ENCODE measurements around the gene TRAK1.
"Not testable (repeated sequence)": the region's sequence is repeated elsewhere in the genome, so short reads cannot be mapped to it uniquely, and the experiment has no call there.

Gene TRAK1

GRCh38 chr3:42097566-42097946, 6.4 kb downstream of the TRAK1 start:
- no peak for DNase-seq (ENCODE audit: low read depth in 2 of 3, low spot score in 1 of 3)

- no peak for DNase-seq (ENCODE audit: low read depth in 2 of 3, low spot score in 1 of 3)
These were observed 7.0 kb downstream of the TRAK1 start for GRCh38 chr3:42098171-42098570.

GRCh38 chr3:42099020-42099765, 8.0 kb downstream of the TRAK1 start:
- no peak for DNase-seq (ENCODE audit: low read depth in 2 of 3, low spot score in 1 of 3)

GRCh38 chr3:42101048-42101447, 9.9 kb downstream of the TRAK1 start:
- DNase-seq (ENCODE audit: low read depth in 2 of 3, low spot score in 1 of 3): no peak

GRCh38 chr3:42101481-42101880, 10.3 kb downstream of the TRAK1 start:
- no peak for DNase-seq (ENCODE audit: low read depth in 2 of 3, low spot score in 1 of 3)

- no peak for DNase-seq (ENCODE audit: low read depth in 2 of 3, low spot score in 1 of 3)
These were observed 11.4 kb downstream of the TRAK1 start for GRCh38 chr3:42102571-42102970.

- not testable (repeated sequence) for DNase-seq (ENCODE audit: low read depth in 2 of 3, low spot score in 1 of 3)
These were observed 12.9 kb downstream of the TRAK1 start for GRCh38 chr3:42103921-42104665.

GRCh38 chr3:42105994-42106393, 14.8 kb downstream of the TRAK1 start:
- not testable (repeated sequence) for DNase-seq (ENCODE audit: low read depth in 2 of 3, low spot score in 1 of 3)

- DNase-seq (ENCODE audit: low read depth in 2 of 3, low spot score in 1 of 3): no peak
These were observed 15.5 kb downstream of the TRAK1 start for GRCh38 chr3:42106646-42107045.

- DNase-seq (ENCODE audit: low read depth in 2 of 3, low spot score in 1 of 3): no peak
These were observed 19.5 kb downstream of the TRAK1 start for GRCh38 chr3:42110631-42111030.

- no peak for DNase-seq (ENCODE audit: low read depth in 2 of 3, low spot score in 1 of 3)
These were observed 23.1 kb downstream of the TRAK1 start for GRCh38 chr3:42114130-42114725.

- DNase-seq (ENCODE audit: low read depth in 2 of 3, low spot score in 1 of 3): no peak
These were observed 24.1 kb downstream of the TRAK1 start for GRCh38 chr3:42115215-42115614.

- no peak for DNase-seq (ENCODE audit: low read depth in 2 of 3, low spot score in 1 of 3)
These were observed 24.8 kb downstream of the TRAK1 start for GRCh38 chr3:42115946-42116345.

- DNase-seq (ENCODE audit: low read depth in 2 of 3, low spot score in 1 of 3): no peak
These were observed 25.3 kb downstream of the TRAK1 start for GRCh38 chr3:42116466-42116865.

GRCh38 chr3:42117175-42118008, 26.2 kb downstream of the TRAK1 start:
- no peak for DNase-seq (ENCODE audit: low read depth in 2 of 3, low spot score in 1 of 3)

- no peak for DNase-seq (ENCODE audit: low read depth in 2 of 3, low spot score in 1 of 3)
These were observed 27.7 kb downstream of the TRAK1 start for GRCh38 chr3:42118762-42119361.

- no peak for DNase-seq (ENCODE audit: low read depth in 2 of 3, low spot score in 1 of 3)
These were observed 28.6 kb downstream of the TRAK1 start for GRCh38 chr3:42119561-42120355.

- DNase-seq (ENCODE audit: low read depth in 2 of 3, low spot score in 1 of 3): no peak
These were observed 29.7 kb downstream of the TRAK1 start for GRCh38 chr3:42120866-42121265.

- no peak for DNase-seq (ENCODE audit: low read depth in 2 of 3, low spot score in 1 of 3)
These were observed 31.3 kb downstream of the TRAK1 start for GRCh38 chr3:42122261-42123011.

Data from stimulated activated CD4-positive, alpha-beta T cell treated with anti-CD3 and anti-CD28 coated beads, Interleukin-12 subunit alpha, Interleukin-12 subunit beta, amount 100 ng/mL, for 48 hours (primary cell).